Sigmoid colon (tissue), 3 donors: ENCODE results near the gene ARL5C.

Experiments
- CTCF ChIP-seq, 4 experiments: fragments of 450-650 bp in 3 of 4; fragments of 200-600 bp in 1 of 4; IDR thresholded peaks; one replicate each; pipeline ENCODE4 v1.5.1; 2016 to 2019; ENCODE audit warnings: antibody characterized with exemption in 4 of 4, mild to moderate bottlenecking in 3 of 4, moderate library complexity in 2 of 4
- POLR2A ChIP-seq, 2 donors: fragments of 450-650 bp; IDR thresholded peaks; one replicate each; pipeline ENCODE4 v1.6.1; 2016; ENCODE audit warnings: antibody characterized with exemption in 2 of 2, mild to moderate bottlenecking in 2 of 2, moderate library complexity in 2 of 2

DNA sequence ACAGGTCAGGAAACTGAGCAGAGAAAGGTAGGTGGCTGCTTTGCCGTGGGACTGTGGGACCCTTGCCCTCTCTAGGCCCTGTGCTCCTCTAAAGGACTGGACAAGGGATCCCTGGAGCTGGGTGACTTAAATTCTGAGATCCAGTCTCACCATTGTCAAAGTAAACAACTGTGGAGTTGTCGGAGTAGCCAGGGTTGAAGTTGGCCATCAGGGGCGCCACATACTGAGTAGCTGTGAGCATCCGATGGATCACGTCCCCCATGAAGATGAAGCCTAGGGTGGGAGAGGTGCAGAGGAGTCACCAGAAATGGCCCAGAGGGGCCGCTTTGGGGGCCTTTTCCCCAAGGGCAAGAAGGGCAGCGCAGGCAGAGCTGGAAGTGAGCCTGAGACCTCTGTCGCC lies 58.0 kb downstream of the ARL5C start:
- TF ChIP-seq CTCF (IDR thresholded peaks at IDR 0.05), result no peak
- TF ChIP-seq POLR2A (IDR thresholded peaks at IDR 0.05), result no peak
